GM04503 (cell line): ENCODE data around the gene TXNRD3.
"Not testable (repeated sequence)": the region's sequence is repeated elsewhere in the genome, so short reads cannot be mapped to it uniquely, and the experiment has no call there.

Experiments used
- DNase-seq: peaks from one replicate; pipeline ENCODE4 v3.0.0-alpha.2; 2012; ENCODE audit warnings: low read depth

The TXNRD3 gene

GRCh38 chr3:126591515-126591914 is 63.4 kb downstream of the TXNRD3 start:
- not testable (repeated sequence) for DNase-seq

- DNase-seq: no peak
Observed at GRCh38 chr3:126582311-126582710, 72.6 kb downstream of the TXNRD3 start.

- no peak for DNase-seq
Observed at GRCh38 chr3:126581569-126581968, 73.4 kb downstream of the TXNRD3 start.

- DNase-seq: no peak
Observed at GRCh38 chr3:126580746-126581145, 74.2 kb downstream of the TXNRD3 start.

GRCh38 chr3:126578702-126579101 is 76.2 kb downstream of the TXNRD3 start:
- DNase-seq: no peak

- no peak for DNase-seq
Observed at GRCh38 chr3:126577261-126577660, 77.7 kb downstream of the TXNRD3 start.

- no peak for DNase-seq
Observed at GRCh38 chr3:126573492-126574117, 81.3 kb downstream of the TXNRD3 start.

- no peak for DNase-seq
Observed at GRCh38 chr3:126571078-126571477, 83.8 kb downstream of the TXNRD3 start.

- no peak for DNase-seq
Observed at GRCh38 chr3:126570103-126570541, 84.8 kb downstream of the TXNRD3 start.

- DNase-seq: no peak
Observed at GRCh38 chr3:126569390-126569975, 85.4 kb downstream of the TXNRD3 start.

- no peak for DNase-seq
Observed at GRCh38 chr3:126568776-126569342, 86.1 kb downstream of the TXNRD3 start.

GRCh38 chr3:126567696-126568438 is 87.1 kb downstream of the TXNRD3 start:
- DNase-seq: no peak

- no peak for DNase-seq
Observed at GRCh38 chr3:126562737-126563276, 92.1 kb downstream of the TXNRD3 start.

- DNase-seq: no peak
Observed at GRCh38 chr3:126558336-126559071, 96.4 kb downstream of the TXNRD3 start, which contains the start of gene C3orf22. C3orf22 (minus strand) TSS chr3:126558932; CDS start chr3:126553390, 5,542 bp downstream.

GRCh38 chr3:126557761-126558160 is 97.2 kb downstream of the TXNRD3 start:
- no peak for DNase-seq

GRCh38 chr3:126557415-126557745 is 97.5 kb downstream of the TXNRD3 start:
- no peak for DNase-seq
